ENCODE data around the gene SLC9A8. TPM values are rescaled to one million over a fixed set of nuclear protein-coding genes. Genes with fewer than 3 reads are reported as not detected.
"Not testable (repeated sequence)": the region's sequence is repeated elsewhere in the genome, so short reads cannot be mapped to it uniquely, and the experiment has no call there.

SLC9A8 gene, protein sequence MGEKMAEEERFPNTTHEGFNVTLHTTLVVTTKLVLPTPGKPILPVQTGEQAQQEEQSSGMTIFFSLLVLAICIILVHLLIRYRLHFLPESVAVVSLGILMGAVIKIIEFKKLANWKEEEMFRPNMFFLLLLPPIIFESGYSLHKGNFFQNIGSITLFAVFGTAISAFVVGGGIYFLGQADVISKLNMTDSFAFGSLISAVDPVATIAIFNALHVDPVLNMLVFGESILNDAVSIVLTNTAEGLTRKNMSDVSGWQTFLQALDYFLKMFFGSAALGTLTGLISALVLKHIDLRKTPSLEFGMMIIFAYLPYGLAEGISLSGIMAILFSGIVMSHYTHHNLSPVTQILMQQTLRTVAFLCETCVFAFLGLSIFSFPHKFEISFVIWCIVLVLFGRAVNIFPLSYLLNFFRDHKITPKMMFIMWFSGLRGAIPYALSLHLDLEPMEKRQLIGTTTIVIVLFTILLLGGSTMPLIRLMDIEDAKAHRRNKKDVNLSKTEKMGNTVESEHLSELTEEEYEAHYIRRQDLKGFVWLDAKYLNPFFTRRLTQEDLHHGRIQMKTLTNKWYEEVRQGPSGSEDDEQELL
- 10 to 100 TPM; 28.3 to 29.3 TPM for total RNA-seq
- 1 to 10 TPM; 4.7 to 9.0 (median 6.0) TPM for polyA plus RNA-seq
- 32.5 to 56.3 (median 44.8) reads per million in 6 experiments for total RNA-seq

DNA sequence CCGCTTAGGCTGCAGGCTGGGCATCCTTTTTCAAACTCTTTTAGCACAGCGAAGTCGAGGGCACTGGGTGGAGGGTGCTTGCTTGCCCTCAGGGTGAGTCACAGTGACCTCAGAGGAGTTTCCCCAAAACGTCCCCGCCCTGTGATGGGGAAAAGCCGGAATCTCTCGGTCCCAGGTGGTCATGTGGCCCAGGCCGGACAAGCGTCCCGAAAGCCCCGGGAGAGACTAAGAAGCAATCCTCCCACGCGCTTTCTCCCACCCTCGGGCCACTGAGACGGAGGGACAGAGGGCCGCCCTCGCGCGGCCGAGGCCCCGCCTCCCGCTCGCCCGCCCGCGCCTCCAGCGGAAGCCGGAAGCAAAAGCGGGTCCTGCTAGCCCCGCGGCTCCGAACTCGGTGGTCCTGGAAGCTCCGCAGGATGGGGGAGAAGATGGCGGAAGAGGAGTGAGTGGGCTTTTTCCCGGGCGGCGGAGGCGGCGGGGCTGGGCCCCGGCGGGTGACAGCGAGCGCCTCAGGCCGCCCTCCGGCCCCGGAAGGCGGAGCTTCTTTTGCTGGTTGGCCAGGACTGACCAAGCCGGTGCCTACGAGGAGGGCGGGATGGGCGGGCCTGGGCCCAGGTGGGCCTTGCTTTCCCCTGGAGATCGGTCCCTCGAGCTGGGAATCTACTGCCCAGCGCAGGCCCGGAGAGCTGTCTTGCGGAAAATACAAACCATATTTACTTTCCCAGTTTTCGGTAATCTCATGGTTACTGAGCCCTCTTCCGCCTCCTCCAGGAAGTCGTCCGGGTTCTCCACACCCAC is at the start of gene SLC9A8:
Gene SLC9A8 (plus strand): TSS at position 322 of the 798 bp plus-strand sequence. CDS start 95 bp downstream, at position 417.
- POLR2A ChIA-PET, result interaction anchor here (0.5 to 2.0 kb wide), 12 partner anchors 8 to 1032 kb away, joined by 3 to 14 read pairs (median 4); partner anchors contain the start of genes B4GALT5, RNF114 and SPATA2
- peak within 1 kb of the TSS; percentile 96 to 99 (median 98) for H3K27ac Mint-ChIP-seq
- H3K4me1 Mint-ChIP-seq, result peaks cover 17 to 43% (median 32%) of the 10 kb centered on the region in 4 donors
- H3K27me3 Mint-ChIP-seq, result no peaks in the 10 kb centered on the region
- H3K36me3 Mint-ChIP-seq, result peaks cover 0 to 30% (median 6%) of the 10 kb centered on the region in 3 donors
- ATAC-seq (peak; percentile 90 to 92), DNase-seq (peak; percentile 74 to 89 (median 82))
- no peaks in the 10 kb centered on the region for H3K9me3 Mint-ChIP-seq
- peak within 1 kb of the TSS; percentile 90 to 96 (median 94) for H3K4me3 Mint-ChIP-seq

DNA sequence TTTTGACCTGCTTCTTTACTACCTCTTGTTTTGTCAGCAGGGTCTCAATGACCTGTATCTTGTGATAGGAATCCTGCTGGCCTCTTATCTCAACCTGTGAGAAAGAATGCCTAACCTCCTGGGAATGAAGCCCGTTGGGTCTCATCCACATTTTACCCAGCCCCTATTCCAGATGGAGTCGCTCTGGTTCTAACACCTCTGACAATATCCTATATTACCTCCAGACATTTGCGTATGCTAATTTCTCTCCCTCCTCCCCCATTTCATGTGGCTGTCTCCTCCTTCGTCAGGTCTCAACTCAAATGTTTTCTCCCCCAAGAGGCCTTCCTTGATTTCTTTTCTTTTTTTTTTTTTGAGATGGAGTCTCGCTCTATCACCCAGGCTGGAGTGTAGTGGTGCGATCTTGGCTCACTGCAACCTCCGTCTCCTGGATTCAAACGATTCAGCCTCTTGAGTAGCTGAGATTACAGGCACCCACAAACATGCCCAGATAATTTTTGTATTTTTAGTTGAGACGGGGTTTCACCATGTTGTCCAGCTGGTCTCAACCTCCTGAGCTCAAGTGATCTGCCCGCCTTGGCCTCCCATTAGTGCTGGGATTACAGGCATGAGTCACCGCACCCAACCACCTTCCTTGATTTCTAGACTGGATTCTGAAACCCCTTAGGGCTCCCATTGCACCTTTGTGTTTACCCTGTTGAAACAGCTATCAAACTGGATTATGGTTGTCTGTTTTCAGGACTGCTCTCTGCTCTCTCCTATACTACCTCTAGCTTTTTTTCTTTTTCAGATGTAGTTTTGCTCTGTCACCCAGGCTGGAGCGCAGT is 49.5 kb upstream of the SLC9A8 start:
- ATAC-seq, result no peak

DNA sequence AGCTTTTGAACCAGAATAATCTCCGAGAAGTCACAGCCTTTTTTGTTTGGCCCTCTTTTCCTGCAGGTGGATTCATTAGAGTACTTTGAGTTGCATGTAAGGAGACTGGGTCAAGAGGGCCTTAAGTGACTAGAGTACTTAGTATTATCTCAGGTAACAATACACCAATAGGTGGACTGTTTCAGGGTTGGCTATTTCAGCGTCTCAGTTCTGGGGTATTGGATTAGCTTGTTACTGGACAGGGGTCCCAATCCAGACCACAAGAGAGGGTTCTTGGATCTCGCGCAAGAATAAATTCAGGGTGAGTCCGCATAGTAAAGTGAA is 47.3 kb upstream of the SLC9A8 start:
- no peak overlapping the region for H3K4me3 Mint-ChIP-seq
- POLR2A ChIA-PET, result no interaction called here
- H3K27me3 Mint-ChIP-seq, result peaks cover 27 to 69% (median 35%) of the 10 kb centered on the region in 5 donors
- H3K9me3 Mint-ChIP-seq, result peaks cover 0 to 2% (median 0%) of the 10 kb centered on the region in 9 donors
- H3K27ac Mint-ChIP-seq, result no peak overlapping the region
- peaks cover 10 to 26% (median 24%) of the 10 kb centered on the region in 4 donors for H3K4me1 Mint-ChIP-seq
- DNase-seq, result no peak
- no peaks in the 10 kb centered on the region for H3K36me3 Mint-ChIP-seq
- ATAC-seq, result no peak

More for the DNA sequence above, 49.5 kb upstream of the SLC9A8 start:
- POLR2A ChIA-PET, result no interaction called here
- Mint-ChIP-seq H3K9me3 (peaks cover 0 to 2% (median 0%) of the 10 kb centered on the region in 9 donors), H3K27me3 (peaks cover 16 to 59% (median 25%) of the 10 kb centered on the region in 5 donors), H3K4me3 (no peak overlapping the region), H3K4me1 (peaks cover 2 to 14% (median 9%) of the 10 kb centered on the region in 4 donors), H3K27ac (no peak overlapping the region), H3K36me3 (no peaks in the 10 kb centered on the region)
- DNase-seq, result no peak

DNA sequence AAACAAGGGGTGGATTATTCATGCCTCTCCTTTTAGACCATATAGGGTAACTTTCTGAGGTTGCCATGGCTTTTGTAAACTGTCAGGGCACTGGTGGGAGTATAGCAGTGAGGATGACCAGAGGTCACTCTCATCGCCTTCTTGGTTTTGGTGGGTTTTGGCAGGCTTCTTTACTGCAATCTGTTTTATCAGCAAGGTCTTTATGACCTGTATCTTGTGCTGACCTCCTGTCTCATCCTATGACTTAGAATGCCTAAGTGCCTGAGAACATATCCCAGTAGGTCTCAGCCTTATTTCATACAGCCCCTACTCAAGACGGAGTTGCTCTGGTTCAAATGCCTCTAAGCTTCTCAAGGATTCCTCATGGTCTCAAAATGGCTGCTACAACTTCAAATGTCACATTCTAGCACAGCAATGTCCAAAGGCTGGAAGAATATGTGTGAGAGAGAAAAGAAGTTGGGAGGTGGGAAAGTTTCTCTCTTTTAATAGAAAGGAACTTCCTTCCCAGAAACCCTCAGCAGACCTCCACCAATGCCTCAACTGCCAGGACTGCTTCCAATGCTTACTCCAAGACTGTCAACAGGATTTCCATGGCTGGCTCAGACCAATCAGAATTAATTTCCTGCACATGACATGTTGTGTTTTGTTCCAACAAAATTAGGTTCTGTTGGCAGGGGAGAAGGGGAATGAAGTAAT is 46.6 kb upstream of the SLC9A8 start:
- POLR2A ChIA-PET, result no interaction called here
- Mint-ChIP-seq H3K4me1 (peaks cover 10 to 28% (median 24%) of the 10 kb centered on the region in 4 donors), H3K4me3 (no peak overlapping the region), H3K9me3 (peaks cover 0 to 2% (median 0%) of the 10 kb centered on the region in 9 donors), H3K27me3 (peaks cover 27 to 76% (median 39%) of the 10 kb centered on the region in 5 donors), H3K27ac (no peak overlapping the region), H3K36me3 (no peaks in the 10 kb centered on the region)
- DNase-seq (no peak), ATAC-seq (no peak)

DNA sequence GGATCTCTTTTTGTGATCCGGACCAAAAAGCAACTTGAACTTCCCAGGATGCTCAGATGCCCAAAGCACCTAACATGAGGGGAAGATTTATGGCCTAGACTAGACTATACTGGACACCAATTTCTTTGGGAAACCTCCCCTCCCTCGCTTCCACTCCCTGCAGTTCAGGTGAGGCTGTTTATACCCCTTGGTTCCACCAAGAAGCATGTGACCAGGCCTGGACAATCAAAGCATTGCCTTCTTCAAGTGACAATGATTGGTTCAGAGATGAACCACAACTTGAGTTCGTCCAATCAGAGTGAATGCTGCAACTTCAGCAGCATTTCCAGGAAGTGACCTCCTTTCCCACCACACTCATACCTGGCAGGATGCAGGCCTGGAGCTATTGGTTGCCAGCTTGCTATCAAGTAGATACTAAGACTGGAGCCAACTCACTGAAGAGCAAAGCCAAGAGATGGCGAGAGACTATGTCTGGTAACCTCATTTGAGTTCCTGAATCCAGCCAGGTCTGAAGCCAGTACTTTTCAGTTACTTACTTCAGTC is 45.6 kb upstream of the SLC9A8 start:
- no peaks in the 10 kb centered on the region for H3K36me3 Mint-ChIP-seq
- H3K27me3 Mint-ChIP-seq, result peaks cover 27 to 81% (median 45%) of the 10 kb centered on the region in 5 donors
- peaks cover 10 to 28% (median 24%) of the 10 kb centered on the region in 4 donors for H3K4me1 Mint-ChIP-seq
- POLR2A ChIA-PET, result no interaction called here
- H3K9me3 Mint-ChIP-seq, result peaks cover 0 to 2% (median 0%) of the 10 kb centered on the region in 9 donors
- H3K4me3 Mint-ChIP-seq, result peak overlapping the region in 1 of 10 donors; percentile 26
- H3K27ac Mint-ChIP-seq, result no peak overlapping the region
- no peak for ATAC-seq
- DNase-seq, result no peak

DNA sequence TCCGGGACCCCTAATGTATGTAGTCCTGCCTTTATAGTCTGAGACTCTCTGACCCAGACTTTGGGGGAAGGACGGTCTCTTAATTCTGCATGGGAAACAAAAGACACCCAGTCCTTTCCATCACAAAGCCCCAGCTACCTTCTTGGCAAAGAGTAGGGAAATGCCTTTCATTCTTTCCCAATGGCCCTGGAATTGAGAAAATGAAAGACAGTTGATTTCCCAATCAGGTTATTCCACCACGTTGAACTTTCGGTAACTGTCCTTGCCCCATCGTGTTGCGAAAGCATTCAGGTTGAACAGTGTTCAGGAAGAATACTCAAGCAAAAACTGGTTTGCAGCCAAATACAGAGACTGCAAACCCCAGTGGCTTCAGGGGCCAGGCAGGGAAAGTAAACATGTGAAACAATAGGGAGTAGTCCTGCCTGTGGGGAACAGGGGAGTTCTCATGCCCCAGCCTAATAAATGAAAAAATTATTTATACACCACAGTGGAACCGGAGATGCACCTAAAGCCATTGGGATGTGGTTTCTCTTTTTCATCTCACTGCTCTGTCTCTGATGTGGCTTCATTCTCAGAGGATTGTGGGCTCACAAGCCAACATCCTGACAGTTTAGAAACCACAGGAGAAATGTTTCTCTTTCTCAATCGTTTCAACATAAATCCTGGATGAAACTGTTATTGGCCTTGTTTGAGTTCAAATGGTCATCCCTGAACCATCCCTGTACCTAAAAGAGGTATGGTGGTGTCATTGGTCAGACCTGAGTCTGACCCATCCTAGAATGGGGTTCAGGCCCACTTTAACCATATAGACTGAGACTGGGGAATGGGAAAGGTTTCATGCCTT is 44.2 kb upstream of the SLC9A8 start:
- Mint-ChIP-seq H3K27ac (peak overlapping the region in 1 of 10 donors; percentile 53), H3K9me3 (peaks cover 0 to 2% (median 0%) of the 10 kb centered on the region in 9 donors), H3K27me3 (peaks cover 27 to 72% (median 40%) of the 10 kb centered on the region in 5 donors), H3K4me1 (peaks cover 10 to 28% (median 24%) of the 10 kb centered on the region in 4 donors), H3K4me3 (peak overlapping the region in 9 of 10 donors; percentile 42 to 76 (median 58)), H3K36me3 (no peaks in the 10 kb centered on the region)
- POLR2A ChIA-PET, result interaction anchor here (0.7 kb wide), 3 partner anchors 28 to 55 kb away, joined by 3 to 4 read pairs (median 4); partner anchors contain the start of gene B4GALT5
- ATAC-seq (peak; percentile 65 to 92), DNase-seq (peak in 6 of 10 donors; percentile 13 to 69 (median 38))

DNA sequence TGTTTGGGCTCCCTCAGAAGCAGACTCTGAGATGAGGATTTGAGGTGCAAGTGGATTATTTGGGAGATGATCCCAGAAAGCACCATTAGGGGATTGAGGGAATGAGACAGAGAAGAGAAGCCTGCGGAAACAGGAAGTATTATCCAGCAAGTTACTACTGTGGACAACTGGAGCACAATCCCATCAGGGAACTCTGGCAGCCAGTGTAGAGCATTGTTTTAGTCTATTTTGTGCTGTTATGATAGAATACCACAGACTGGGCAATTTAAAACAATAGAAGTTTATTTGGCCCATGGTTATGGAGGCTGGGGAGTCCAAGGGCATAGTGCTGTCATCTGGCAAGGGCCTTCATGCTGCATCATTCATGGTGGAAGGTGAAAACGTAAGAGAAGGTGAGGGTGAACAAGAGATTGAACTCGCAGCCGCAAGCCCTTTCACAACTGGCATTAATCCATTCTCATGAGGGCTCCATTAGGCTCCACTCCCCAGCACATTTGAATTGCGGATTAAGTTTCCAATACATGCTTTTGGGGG is 43.5 kb upstream of the SLC9A8 start:
- no peaks in the 10 kb centered on the region for H3K36me3 Mint-ChIP-seq
- peaks cover 10 to 28% (median 24%) of the 10 kb centered on the region in 4 donors for H3K4me1 Mint-ChIP-seq
- H3K27ac Mint-ChIP-seq, result peak overlapping the region in 1 of 10 donors; percentile 53
- peaks cover 25 to 65% (median 40%) of the 10 kb centered on the region in 5 donors for H3K27me3 Mint-ChIP-seq
- POLR2A ChIA-PET, result no interaction called here
- DNase-seq (no peak), ATAC-seq (no peak)
- H3K9me3 Mint-ChIP-seq, result peaks cover 0 to 2% (median 0%) of the 10 kb centered on the region in 9 donors
- peak overlapping the region in 7 of 10 donors; percentile 49 to 62 (median 58) for H3K4me3 Mint-ChIP-seq

DNA sequence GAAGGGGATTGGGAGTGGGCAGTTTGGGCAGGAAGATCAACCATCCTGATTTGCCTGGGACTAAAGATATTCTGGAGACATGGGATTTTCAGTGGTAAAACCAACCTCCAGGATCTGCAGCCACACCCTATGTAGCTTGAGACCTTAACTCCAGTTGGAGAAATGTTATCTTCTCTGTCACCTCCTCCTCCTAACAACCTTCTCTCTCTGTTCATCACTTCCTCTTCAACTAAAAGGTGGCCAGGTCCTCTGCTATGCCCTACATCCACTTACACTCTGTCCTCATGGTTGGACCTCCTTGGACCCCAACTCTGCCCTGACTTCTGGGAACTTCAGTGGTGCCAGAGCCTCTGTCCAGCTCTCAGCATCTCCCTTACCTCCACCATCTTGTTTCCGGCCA is 42.0 kb upstream of the SLC9A8 start:
- ATAC-seq (no peak), DNase-seq (no peak)
- POLR2A ChIA-PET, result no interaction called here
- Mint-ChIP-seq H3K36me3 (no peaks in the 10 kb centered on the region), H3K27ac (peak overlapping the region in 1 of 10 donors; percentile 57), H3K4me1 (peaks cover 10 to 25% (median 24%) of the 10 kb centered on the region in 4 donors), H3K27me3 (peaks cover 23 to 62% (median 36%) of the 10 kb centered on the region in 5 donors), H3K9me3 (peaks cover 0 to 2% (median 0%) of the 10 kb centered on the region in 9 donors), H3K4me3 (no peak overlapping the region)

DNA sequence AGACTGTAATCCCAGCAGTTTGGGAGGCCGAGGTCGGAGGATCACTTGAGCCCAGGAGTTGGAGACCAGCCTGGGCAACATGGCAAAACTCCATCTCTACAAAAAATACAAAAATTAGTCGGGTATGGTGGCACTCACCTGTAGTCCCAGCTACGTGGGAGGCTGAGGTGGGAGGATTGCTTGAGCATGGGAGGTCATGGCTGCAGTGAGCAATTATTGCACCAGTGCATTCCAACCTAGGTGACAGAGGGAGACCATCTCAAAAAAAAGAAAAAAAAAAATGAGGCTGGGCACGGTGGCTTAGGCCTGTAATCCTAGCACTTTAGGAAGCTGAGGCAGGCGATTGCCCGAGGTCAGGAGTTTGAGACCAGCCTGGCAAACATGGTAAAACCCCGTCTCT is 38.4 kb upstream of the SLC9A8 start:
- H3K9me3 Mint-ChIP-seq, H3K36me3 Mint-ChIP-seq, H3K4me3 Mint-ChIP-seq, DNase-seq, POLR2A ChIA-PET, ATAC-seq: not testable (repeated sequence)
- peaks cover 2 to 15% (median 7%) of the 10 kb centered on the region in 4 donors for H3K4me1 Mint-ChIP-seq
- peak overlapping the region in 1 of 10 donors; percentile 40 for H3K27ac Mint-ChIP-seq
- peaks cover 5 to 37% (median 20%) of the 10 kb centered on the region in 5 donors for H3K27me3 Mint-ChIP-seq

DNA sequence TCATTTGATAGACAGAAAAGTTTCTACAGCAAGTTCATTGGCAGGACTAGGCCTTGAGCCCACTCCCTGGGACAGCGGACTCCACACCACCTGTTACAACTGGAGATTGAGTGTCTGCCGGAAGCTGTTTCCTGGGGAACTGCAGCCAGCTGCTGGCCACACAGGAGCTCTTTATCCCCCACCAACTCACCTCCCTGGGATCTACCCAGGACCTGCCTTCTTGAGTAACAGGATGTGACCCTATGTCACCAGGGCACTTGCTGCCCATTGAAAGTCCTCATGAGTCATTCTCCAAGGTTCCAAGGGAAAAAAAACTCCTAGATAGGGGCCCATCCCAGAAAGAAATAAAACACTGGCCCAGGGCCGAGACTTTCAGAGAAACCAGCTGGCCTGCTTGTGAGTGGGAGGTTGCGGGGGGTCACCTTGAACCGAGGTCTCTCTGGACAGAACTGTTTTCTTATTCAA is 37.4 kb upstream of the SLC9A8 start:
- no peak overlapping the region for H3K27ac Mint-ChIP-seq
- no peaks in the 10 kb centered on the region for H3K9me3 Mint-ChIP-seq
- POLR2A ChIA-PET, result no interaction called here
- no peaks in the 10 kb centered on the region for H3K36me3 Mint-ChIP-seq
- H3K27me3 Mint-ChIP-seq, result peaks cover 0 to 28% (median 12%) of the 10 kb centered on the region in 5 donors
- ATAC-seq (no peak), DNase-seq (no peak)
- no peak overlapping the region for H3K4me3 Mint-ChIP-seq
- H3K4me1 Mint-ChIP-seq, result peaks cover 0 to 14% (median 2%) of the 10 kb centered on the region in 4 donors

All from naive thymus-derived CD8-positive, alpha-beta T cell (primary cell).